GM12892 (cell line): ENCODE data around the gene SPANXB1.

ENCODE experiments used
- POLR2A ChIP-seq: IDR thresholded peaks from 2 replicates; pipeline ENCODE4 v1.6.1; 2011; ENCODE audit warnings: low read depth, low read length, control low read depth
- POLR2AphosphoS5 ChIP-seq: IDR thresholded peaks from 2 replicates; pipeline ENCODE4 v1.6.1; 2011; ENCODE audit warnings: low read depth, low read length, control low read depth
- TAF1 ChIP-seq: IDR thresholded peaks from 2 replicates; pipeline ENCODE4 v1.6.1; 2011; ENCODE audit warnings: low read depth, mild to moderate bottlenecking, control low read depth, low read length, borderline replicate concordance

- TF ChIP-seq POLR2A (no peak), TAF1 (no peak), POLR2AphosphoS5 (no peak)
Measured at GRCh38 chrX:140975472-140975871, 26.9 kb upstream of the SPANXB1 start.
